NCI-H2081 treated with DMSO at 0.1 percent for 48 hours (cell line): ENCODE results near the gene NMNAT1.
"Not testable (repeated sequence)": the region's sequence is repeated elsewhere in the genome, so short reads cannot be mapped to it uniquely, and the experiment has no call there.

ENCODE experiments used
- DNase-seq: peaks from one replicate; lab custom pipeline; 2025; lab: John Stamatoyannopoulos, UW

The NMNAT1 gene

GRCh38 chr1:9942939-9943788 lies at the start of gene NMNAT1, which contains the start of gene LZIC:
TSS of gene NMNAT1 (plus strand) at chr1:9943475. CDS start at chr1:9972074, 28,599 bp downstream.
TSS of gene LZIC (minus strand) at chr1:9943391. CDS start at chr1:9936619, 6,772 bp downstream.
- peak; percentile 50 for DNase-seq

DNA sequence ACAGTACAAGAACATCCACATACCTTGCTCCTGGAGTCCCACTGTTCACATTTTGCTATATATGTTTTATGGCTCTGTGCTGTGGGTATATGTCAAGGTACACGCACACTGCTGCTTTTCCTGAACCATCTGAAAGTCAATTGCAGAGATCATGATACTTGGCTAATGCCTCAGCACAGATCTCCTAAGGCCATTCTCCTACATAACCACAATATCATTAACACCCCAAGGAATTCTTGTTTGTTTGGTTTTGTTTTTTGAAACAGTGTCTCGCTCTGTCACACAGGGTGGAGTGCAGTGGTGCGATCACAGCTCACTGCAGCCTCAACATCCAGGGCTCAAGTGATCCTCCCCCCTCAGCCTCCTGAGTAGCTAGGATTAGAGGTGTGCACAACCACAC lies 49.2 kb upstream of the NMNAT1 start:
- no peak for DNase-seq

DNA sequence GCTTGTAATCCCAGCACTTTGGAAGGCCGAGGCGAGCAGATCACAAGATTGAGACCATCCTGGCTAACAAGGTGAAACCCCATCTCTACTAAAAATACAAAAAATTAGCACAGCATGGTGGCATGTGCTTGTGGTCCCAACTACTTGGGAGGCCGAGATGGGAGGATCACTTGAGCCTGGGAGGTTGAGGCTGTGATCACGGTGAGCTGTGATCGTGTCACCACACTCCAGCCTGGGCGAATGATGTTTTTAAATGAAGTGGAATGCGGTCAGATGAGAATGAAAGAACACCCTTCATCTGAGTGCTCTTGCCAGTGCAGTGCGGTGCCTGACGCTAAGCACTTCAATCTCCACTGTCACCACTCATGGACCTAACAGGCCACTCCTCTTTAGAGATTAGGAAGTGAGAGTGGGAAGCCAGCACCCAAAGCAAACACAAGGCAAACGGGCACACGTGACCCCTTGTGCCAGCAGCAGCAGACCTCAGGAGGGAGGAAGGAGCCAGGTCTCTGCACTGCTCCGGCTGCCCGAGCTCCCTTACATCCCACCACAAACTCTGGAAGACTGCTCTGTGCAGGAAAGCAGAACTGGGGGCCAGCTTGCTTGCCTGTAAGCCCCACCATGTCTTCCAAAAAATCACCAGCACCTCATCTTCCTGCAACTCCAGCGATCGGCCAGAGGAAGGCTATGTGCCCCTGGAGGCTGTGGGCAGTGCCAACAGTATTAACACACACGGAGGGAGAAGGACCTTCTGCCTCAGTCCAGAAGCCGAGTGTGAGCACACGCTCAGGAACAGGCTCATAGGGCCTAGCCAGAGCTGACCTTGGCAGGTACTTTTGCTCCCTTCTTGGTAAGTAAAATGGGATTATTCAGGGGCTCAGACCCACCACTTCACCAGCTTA lies 42.9 kb upstream of the NMNAT1 start:
- no peak for DNase-seq

- no peak for DNase-seq
Observed at GRCh38 chr1:9901148-9902059, 41.9 kb upstream of the NMNAT1 start.

DNA sequence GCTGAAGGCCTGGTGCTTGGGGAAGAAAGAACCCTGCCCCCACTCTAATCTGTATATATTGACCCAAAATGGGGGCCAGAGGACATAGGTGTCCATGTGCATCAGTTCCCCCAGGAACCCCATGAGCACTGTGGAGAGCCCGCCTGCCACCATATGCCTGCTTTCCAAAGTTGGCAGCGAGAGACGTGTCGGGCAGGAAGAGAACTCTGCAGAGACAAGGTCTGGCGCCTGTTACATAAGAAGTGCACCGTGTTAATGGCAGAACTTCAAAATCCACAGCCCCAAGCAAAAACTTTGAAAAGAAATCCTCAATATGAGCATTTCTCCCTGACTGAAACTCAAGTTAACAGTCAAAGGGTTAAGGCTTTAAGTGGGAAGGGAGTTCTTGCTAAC lies 41.2 kb upstream of the NMNAT1 start:
- no peak for DNase-seq

DNA sequence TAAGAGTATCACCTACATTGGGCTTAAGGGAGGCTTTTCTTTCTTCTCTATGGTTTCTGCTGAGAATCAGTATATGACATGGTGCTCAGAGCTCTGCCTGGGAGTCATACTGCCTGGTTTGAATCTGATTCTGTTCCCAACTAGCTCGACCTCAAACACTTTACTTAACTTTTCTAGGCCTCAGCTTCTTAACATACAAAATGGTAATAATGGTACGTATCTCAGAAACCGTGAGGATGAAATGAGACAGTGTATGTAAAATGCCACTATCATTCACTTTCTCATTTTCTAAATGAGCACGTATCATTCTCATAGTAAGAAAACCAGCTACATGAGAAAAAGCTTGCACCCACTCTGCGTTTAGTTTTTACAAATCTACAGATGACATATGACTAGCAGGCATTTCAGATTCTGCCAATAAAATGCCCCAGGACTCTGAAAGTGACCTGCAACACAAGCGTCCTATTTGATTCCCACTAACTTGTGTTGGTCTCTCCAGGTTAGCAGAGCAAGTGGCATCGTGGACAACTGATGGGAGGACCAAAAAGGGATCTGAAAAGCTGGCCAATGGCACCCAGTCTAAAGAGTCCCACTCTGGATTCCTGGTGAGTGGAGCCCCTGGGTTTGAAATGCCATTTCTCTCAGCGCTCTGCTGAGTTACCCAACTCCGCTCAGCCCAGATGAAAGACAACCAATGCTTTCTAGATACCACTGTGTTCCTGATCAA lies 39.3 kb upstream of the NMNAT1 start:
- DNase-seq, result no peak

DNA sequence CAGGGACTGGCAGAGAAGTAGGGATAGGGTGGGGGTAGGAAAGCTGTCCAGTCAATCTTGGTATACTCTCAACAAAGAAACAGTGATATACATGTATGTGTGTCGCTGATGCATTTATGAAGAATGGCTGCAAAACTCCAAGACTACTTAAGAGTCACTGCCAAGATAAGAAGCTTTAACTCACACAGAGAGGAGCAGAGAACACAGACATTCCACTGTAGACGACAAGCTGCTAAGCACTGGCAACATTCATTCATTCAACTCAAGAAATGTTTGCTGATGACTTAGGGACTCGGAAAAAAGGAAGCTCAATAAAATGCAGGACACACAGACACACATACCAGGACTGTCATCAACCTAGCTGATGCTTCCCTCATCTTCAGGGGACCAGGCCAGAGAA lies 38.7 kb upstream of the NMNAT1 start:
- no peak for DNase-seq

DNA sequence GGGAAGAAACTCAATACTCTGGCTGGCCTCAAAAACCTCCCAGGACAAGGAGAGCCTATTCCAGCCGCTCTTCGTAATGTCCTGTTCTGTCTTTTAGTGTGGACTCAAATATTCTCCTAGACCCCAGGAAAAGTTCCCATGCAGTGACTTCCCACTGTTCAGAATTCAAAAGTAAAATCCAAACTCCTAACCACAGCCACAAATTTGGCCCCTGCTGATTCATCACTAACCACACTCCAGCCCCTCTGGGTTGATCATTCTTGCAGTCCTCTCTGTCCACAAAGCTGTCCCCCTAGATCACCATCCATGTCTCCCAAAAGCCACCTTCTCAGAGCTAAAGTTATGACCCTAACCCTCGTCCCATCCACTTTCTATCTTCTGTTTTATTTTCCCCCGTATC lies 38.3 kb upstream of the NMNAT1 start:
- DNase-seq, result no peak

DNA sequence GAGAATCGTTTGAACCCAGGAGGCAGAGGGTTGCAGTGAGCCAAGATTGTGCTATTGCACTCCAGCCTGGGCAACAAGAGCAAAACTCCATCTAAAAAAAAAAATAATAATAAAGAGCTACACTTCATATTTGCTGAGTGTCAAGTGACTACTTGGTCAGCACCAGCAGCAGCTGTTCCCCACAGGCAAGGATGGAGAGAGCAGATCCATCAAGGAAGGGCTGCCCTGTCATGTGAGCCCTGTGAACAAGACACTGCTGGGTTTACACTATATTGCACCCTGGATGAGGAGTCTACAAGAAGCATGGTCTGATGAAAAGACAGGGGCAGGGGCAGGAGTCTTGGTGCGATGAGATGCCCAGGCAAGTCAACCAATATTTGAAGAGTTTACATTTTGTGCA lies 36.8 kb upstream of the NMNAT1 start:
- no peak for DNase-seq

- no peak for DNase-seq
Observed at GRCh38 chr1:9907441-9907840, 35.8 kb upstream of the NMNAT1 start.

GRCh38 chr1:9908871-9909233 lies 34.4 kb upstream of the NMNAT1 start:
- no peak for DNase-seq

DNA sequence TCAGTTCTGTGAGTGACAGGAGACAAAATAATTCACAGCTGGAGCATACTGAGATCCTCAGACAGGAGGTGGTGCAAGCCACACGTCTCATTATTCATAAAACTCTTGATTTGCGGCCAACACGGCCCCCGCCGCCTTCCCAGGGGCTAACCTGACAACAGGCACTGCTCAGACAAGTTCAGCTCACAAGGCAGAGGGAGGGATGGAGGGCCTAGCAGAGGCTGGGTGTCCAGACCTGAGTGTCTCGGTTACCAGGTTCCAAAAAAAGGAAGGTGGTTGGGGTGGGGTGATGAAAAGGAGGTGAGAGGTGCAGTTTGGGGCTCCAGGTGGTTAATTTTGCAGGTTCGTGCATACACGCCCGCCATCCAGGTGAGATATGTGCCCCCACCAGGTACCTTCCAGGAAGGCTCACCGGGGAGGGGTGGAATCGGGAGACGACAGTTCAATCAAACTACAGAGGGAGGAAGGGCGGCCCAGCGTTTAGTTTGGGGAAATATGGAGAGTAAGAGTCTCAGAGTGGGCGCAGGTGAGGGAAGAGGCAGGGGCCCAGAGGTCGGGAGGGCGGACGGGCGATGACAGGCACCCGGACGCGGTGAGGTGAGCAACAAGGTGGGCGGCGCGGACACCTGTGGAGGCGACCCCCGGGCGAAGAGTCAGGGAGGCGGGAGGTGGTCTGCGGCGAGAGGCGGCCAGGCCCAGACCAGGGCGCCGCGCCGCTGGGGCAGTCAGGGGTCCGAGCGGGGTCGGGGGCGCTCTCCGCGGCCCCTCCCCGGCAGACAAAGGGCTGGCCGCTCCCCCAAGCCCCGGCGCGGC lies 33.8 kb upstream of the NMNAT1 start:
- no peak for DNase-seq

DNA sequence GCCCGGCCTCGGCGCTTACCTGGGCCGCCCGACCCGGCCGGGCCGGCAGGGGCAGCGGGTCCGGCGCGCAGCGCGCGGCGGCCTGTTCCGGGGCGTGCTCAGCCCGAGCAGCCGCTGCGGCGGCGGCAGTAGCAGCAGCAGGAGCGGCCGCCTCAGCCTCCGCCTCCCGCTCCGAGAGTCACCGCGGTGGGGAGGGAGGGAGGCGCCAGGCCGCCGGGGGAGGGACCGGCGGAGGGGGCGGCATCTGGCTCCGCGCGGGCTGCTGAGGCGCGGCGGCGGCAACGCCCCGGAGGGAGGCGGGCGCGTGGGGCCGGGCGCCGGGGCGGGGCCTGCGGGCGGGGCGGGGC lies 33.2 kb upstream of the NMNAT1 start, which contains the start of gene CTNNBIP1:
Gene CTNNBIP1 (minus strand): TSS at position 194 of the 347 bp plus-strand sequence. CDS start 38,205 bp downstream, outside the sequence.
- DNase-seq, result no peak

DNA sequence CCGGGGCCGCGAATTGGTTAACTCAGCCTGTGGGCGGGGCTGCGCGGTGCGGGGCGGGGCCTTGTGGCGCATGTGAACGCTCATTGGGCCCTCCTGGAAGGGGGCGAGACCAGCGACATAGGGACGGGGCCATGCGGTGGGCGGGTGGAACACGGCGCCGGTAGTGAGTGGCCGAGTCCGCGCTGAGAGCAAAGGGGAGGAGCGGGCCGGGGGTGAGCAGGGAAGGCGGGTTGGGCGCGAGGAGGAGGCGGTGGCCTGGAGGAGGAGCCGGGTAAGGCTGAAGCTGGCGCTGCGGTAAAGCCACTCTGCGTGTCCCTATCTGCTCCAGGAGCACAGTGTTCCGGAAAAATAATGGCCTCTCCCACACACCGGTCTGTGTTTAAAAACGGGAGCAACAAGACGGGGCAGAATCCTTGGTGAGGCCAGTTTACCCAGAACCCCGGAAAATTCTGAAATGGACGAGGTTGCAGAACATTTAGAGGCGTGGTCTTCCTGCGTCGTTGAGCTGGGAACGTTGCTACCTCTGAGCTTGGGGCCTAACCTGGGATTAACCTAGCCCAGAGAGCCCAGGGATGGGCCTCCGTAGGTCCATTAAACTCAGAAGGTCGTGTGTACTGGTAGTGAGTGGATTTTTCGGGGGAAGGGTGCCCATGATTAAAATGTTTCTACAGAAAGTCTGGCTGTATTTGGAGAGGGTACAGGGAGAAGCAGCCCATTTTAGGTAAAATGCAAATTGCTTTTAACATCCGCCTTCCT lies 32.7 kb upstream of the NMNAT1 start:
- peak; percentile 92 for DNase-seq

DNA sequence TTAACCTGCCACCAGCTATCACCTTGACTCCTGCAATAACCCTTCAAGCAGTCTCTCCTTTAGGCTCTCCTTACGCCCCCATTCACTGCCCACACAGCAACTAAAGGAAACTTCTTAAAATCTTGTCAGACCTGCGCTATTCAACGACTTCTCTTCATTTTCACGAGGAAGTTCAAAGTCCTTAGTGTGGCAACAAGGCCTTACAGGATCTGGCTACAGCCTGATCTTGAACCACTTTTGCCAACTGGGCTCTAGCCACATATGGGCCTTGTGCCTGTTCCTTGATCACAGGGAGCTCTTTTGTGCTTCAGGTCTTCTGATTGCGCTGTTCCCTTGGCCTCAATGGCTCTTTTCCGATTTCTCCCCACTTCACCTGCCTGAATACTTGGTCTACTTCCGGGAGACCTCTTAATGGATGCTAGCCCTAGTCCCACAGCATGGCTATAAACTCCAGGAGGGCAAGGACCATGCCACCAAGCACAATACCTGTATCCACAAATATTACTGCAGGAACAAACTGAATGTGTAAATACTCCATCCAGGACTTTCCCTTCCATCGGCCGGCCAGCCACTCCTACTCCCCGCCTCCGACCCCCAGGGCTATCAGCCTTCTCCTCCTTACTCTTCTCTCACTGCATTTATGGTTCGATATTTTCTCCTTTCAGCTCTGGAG lies 30.9 kb upstream of the NMNAT1 start:
- no peak for DNase-seq

DNA sequence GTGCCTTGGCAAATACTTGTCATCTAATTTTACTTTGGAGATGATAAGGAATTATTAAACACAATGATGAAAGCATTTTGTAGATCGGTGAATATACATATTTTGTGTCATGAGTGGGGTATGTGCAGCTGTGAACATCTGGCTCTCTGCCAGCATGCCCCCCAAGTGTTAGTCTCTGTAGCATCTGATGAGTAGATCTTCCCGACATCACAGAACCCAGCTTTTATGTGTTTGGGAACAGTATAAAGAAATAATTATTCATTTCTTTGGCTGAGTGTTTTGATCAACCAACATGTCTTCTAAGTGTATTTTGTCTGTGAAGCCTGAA lies 28.7 kb upstream of the NMNAT1 start:
- no peak for DNase-seq

- DNase-seq, result no peak
Observed at GRCh38 chr1:9916452-9916851, 26.8 kb upstream of the NMNAT1 start.

DNA sequence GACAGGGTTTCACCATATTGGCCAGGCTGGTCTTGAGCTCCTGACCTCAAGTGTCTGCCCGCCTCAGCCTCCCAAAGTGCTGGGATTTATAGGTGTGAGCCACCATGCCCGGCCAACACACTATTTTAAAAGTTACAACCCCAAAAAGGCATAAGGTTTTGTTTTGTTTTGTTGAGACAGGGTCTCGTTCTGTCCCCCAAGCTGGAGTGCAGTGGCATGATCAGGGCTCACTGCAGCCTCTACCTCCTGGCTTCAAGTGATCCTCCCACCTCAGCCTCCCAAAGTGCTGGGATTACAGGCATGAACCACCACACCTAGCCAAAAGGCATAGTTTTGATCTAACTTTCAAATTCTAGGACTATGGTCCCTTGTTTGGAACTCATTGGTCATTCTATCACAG lies 25.8 kb upstream of the NMNAT1 start:
- not testable (repeated sequence) for DNase-seq

GRCh38 chr1:9917901-9918300 lies 25.4 kb upstream of the NMNAT1 start:
- DNase-seq, result no peak
